SU-DHL-6 (cell line): ENCODE data around the gene PNMA1.

ENCODE experiments used
- H2AFZ ChIP-seq: fragments of 200-600 bp; sonication (generic); 2 replicates; pipeline ENCODE4 v1.6.1; 2014; ENCODE audit warnings: low read depth, mild to moderate bottlenecking, moderate library complexity, mixed read lengths, antibody characterized with exemption, low read length; ENCODE audit not compliant: severe bottlenecking
- H3F3A ChIP-seq: fragments of 200-600 bp; shearing (Covaris generic); 2 replicates; pipeline ENCODE4 v1.6.0; 2016; ENCODE audit warnings: antibody characterized with exemption, mild to moderate bottlenecking; ENCODE audit not compliant: insufficient read depth
- H3K27ac ChIP-seq: fragments of 200-600 bp; sonication (generic); 2 replicates; pipeline ENCODE4 v1.5.1; 2016; ENCODE audit warnings: low read depth, mild to moderate bottlenecking, low read length, moderate library complexity, mixed read lengths
- H3K27me3 ChIP-seq: fragments of 200-600 bp; sonication (generic), shearing (Covaris generic); 2 replicates; pipeline ENCODE4 v1.6.0; 2014; ENCODE audit warnings: mild to moderate bottlenecking, low read length
- H3K36me3 ChIP-seq: fragments of 200-600 bp; sonication (generic); 2 replicates; pipeline ENCODE4 v1.6.1; 2014; ENCODE audit warnings: mild to moderate bottlenecking, low read length, mixed read lengths
- H3K4me2 ChIP-seq: fragments of 300-600, 200-600 bp; shearing (Covaris generic), sonication (generic); 2 replicates; pipeline ENCODE4 v1.6.0; 2014; ENCODE audit warnings: low read length, low read depth, mild to moderate bottlenecking; ENCODE audit not compliant: poor library complexity, severe bottlenecking
- H3K4me3 ChIP-seq: fragments of 200-600 bp; sonication (generic); 2 replicates; pipeline ENCODE4 v1.5.1; 2014; ENCODE audit warnings: antibody characterized with exemption, low read length, mild to moderate bottlenecking, mixed read lengths; ENCODE audit not compliant: insufficient read depth, poor library complexity, severe bottlenecking
- H3K79me2 ChIP-seq: fragments of 200-600 bp; sonication (generic); 2 replicates; pipeline ENCODE4 v1.6.1; 2014; ENCODE audit warnings: mild to moderate bottlenecking, low read length, moderate library complexity; ENCODE audit not compliant: insufficient read depth
- H3K9ac ChIP-seq: fragments of 200-600 bp; sonication (generic); 2 replicates; pipeline ENCODE4 v1.7.0; 2014; ENCODE audit warnings: mild to moderate bottlenecking, low read length
- H3K9me2 ChIP-seq: fragments of 200-600 bp; sonication (generic); replicated peaks from 2 replicates; pipeline ENCODE4 v1.6.1; 2014; ENCODE audit warnings: low read length; ENCODE audit not compliant: insufficient read depth
- H3K9me3 ChIP-seq: fragments of 200-600 bp; sonication (generic); 2 replicates; pipeline ENCODE4 v1.6.1; 2014; ENCODE audit warnings: low read length, mixed read lengths; ENCODE audit not compliant: insufficient read depth
- H4K20me1 ChIP-seq: fragments of 200-600 bp; sonication (generic); 2 replicates; pipeline ENCODE4 v1.6.1; 2014; ENCODE audit warnings: low read depth, mild to moderate bottlenecking, antibody characterized with exemption, low read length, moderate library complexity, mixed read lengths
- CTCF ChIP-seq: fragments of 200-600 bp; sonication (generic); IDR thresholded peaks from one replicate; pipeline ENCODE4 v1.5.1; 2017; ENCODE audit warnings: antibody characterized with exemption, mild to moderate bottlenecking, low read length, moderate library complexity; ENCODE audit not compliant: insufficient read depth, poor library complexity, severe bottlenecking
- EZH2phosphoT487 ChIP-seq: fragments of 200-600 bp; sonication (generic), shearing (Covaris generic); conservative IDR thresholded peaks from 2 replicates; pipeline ENCODE4 v1.6.1; 2018; ENCODE audit warnings: mild to moderate bottlenecking, antibody characterized with exemption, low read length, moderate library complexity, mixed read lengths

The PNMA1 gene

DNA sequence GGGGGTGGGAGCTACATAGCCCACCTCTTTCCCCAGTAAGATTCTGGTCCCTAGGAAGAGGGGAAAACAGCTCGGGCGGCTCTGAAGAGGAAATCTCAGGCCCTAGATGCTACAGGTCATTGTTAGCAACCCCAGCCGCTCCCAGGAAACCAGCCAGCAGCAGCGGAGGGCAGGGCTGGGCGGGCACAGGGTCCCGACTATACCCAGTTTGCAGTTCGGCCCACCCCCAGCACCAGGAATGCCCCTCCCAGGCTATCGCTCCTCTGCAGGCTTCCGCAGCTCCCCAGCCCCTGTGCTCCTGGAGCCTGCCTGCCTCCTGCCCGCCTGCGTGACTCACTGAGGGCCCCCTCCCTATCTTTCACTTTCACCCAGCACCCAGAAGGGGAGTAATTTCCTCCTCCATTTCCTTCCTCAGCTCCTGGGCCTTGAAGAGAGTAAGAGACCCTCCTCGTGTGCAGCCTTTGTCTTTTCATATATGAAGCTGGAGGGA, 27.2 kb upstream of the PNMA1 start:
- Histone ChIP-seq H3K36me3 (peaks cover 4% of the 10 kb centered on the region; the same call in 1 of the 2 replicates), H3K9me3 (no peaks in the 10 kb centered on the region), H3K4me3 (no peak overlapping the region), H3K79me2 (peaks cover 95% of the 10 kb centered on the region), H4K20me1 (peaks cover 5% of the 10 kb centered on the region; the same call in 1 of the 2 replicates), H2AFZ (no peak overlapping the region), H3K9me2 (no peaks in the 10 kb centered on the region), H3K4me2 (peak overlapping the region; percentile 58), H3K9ac (peak overlapping the region; percentile 49), H3K27ac (peak overlapping the region; percentile 84), H3F3A (0 out of 2 replicates have a peak, but pooled peaks cover 11% of the 10 kb centered on the region), H3K27me3 (no peaks in the 10 kb centered on the region)
- TF ChIP-seq CTCF (no peak), EZH2phosphoT487 (no peak)

- H3K36me3 ChIP-seq = peaks cover 5% of the 10 kb centered on the region; the same call in 1 of the 2 replicates
- H3K9ac ChIP-seq = no peak overlapping the region
- peaks cover 89% of the 10 kb centered on the region for H3K79me2 ChIP-seq
- no peaks in the 10 kb centered on the region for H3K9me3 ChIP-seq
- no peaks in the 10 kb centered on the region for H3K27me3 ChIP-seq
- H4K20me1 ChIP-seq = peaks cover 5% of the 10 kb centered on the region; the same call in 1 of the 2 replicates
- TF ChIP-seq EZH2phosphoT487 = no peak
- TF ChIP-seq CTCF = no peak
- H3F3A ChIP-seq = 0 out of 2 replicates have a peak, but pooled peaks cover 12% of the 10 kb centered on the region
- no peak overlapping the region for H3K4me2 ChIP-seq
- H3K9me2 ChIP-seq = no peaks in the 10 kb centered on the region
- no peak overlapping the region for H2AFZ ChIP-seq
- no peak overlapping the region for H3K4me3 ChIP-seq
- peak overlapping the region; percentile 84; the same call in 1 of the 2 replicates for H3K27ac ChIP-seq
Measured at GRCh38 chr14:73740618-73741326, 26.6 kb upstream of the PNMA1 start.

DNA sequence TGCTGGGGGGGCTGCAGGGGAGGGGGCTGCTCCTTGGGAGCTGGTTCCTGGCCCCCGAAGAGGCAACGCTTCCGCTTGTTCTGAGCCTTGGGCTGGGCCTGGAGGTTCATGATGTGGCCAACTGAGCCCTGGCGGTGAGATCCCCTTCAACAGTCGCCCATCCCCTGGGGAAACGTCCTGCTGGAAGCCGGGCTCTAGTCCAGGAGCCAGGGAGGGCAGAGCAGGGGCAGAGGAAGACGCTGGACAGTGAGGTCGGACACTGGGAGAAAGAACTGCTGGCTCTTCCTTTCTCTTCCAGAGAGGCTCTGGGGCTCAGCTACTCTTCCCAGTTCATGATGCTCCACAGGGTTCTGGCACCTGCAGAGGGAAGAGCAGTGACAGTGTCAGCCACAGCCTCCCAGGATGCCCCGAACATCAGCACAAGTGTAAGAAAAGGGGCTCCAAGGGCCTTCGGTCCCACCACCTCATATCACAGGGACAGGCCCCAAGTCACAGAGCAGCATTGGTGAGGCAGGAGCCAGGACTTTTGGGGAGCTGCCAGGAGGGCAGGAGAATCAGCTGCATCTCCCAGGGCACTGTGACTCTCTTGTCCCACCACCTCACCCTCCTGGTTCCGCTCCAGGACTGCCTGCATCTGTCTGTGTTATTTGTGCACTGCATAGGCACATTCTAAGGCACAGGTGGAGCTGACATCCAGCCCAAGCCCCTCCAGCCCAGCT, 25.9 kb upstream of the PNMA1 start:
- Histone ChIP-seq H3K27ac (no peak overlapping the region), H3K27me3 (no peaks in the 10 kb centered on the region), H3K4me2 (no peak overlapping the region), H3F3A (peaks cover 18% of the 10 kb centered on the region; the same call in 1 of the 2 replicates), H3K36me3 (peaks cover 12% of the 10 kb centered on the region; the same call in 1 of the 2 replicates), H4K20me1 (peaks cover 8% of the 10 kb centered on the region), H2AFZ (no peak overlapping the region), H3K9me3 (no peaks in the 10 kb centered on the region), H3K9ac (no peak overlapping the region), H3K4me3 (no peak overlapping the region), H3K79me2 (peaks cover 89% of the 10 kb centered on the region), H3K9me2 (no peaks in the 10 kb centered on the region)
- TF ChIP-seq CTCF = no peak
- no peak for TF ChIP-seq EZH2phosphoT487
